K562 (cell line): Measurements from ENCODE around the gene FIG4. TPM values are rescaled to one million over a fixed set of nuclear protein-coding genes. Genes with fewer than 3 reads are reported as not detected.

Experiments used
- ATAC-seq: fragments of 200-7000 bp; cut with Tn5 transposase; 3 replicates; pipeline ENCODE4 v1.9.1; 2020; ENCODE audit warnings: moderate library complexity
- BruUV-seq: library from RNA; stranded (reverse); fragments of 400-500 nt; replicated peaks from 2 replicates; lab custom pipeline; 2021; lab: Mats Ljungman, UMichigan
- CTCF ChIA-PET: fragments of 300-600 bp; formaldehyde crosslinking; extraction: SDS; loops from one replicate; lab custom pipeline; 2021; ENCODE audit warnings: low intra/inter-chr PET ratio; lab: Yijun Ruan, JAX
- POLR2A ChIA-PET: fragments of 300-600, 350-650 bp; sonication (Branson Sonifier 250); formaldehyde crosslinking; extraction: SDS; loops from one replicate; lab custom pipeline; 2021; ENCODE audit warnings: antibody characterized with exemption, inconsistent platforms; lab: Yijun Ruan, JAX
- DNase-seq, 4 experiments: peaks; one replicate each; pipeline versions ENCODE4 v3.0.0 to v3.0.0-alpha.2; 2011 to 2018; ENCODE audit warnings: low spot score in 3 of 4, mixed read lengths in 3 of 4; ENCODE audit errors: extremely low read depth in 1 of 4
- FAIRE-seq: peaks from 2 replicates; lab custom pipeline; 2011; peaks lifted over from hg19 to GRCh38; lab: Jason Lieb, UNC
- H2AFZ ChIP-seq: 2 replicates; pipeline ENCODE4 v1.6.0; 2011; ENCODE audit warnings: low read depth, low read length, control low read depth, inconsistent platforms
- H3K27ac ChIP-seq: fragments of 200-600 bp; 3 replicates; pipeline ENCODE4 v1.8.0; 2011; ENCODE audit warnings: low read depth, mild to moderate bottlenecking, control low read depth, inconsistent platforms, low read length, moderate library complexity, mixed read lengths; ENCODE audit errors: extremely low read depth
- H3K27me3 ChIP-seq, 2 experiments: fragments of 300-600 bp in 1 of 2; 2 replicates in 1 of 2; 3 replicates in 1 of 2; pipeline versions ENCODE4 v1.6.0 to v1.8.0; 2011; ENCODE audit warnings: inconsistent platforms in 2 of 2, low read length in 2 of 2, mild to moderate bottlenecking in 1 of 2, mixed read lengths in 1 of 2, moderate library complexity in 1 of 2; ENCODE audit not compliant: control insufficient read depth in 2 of 2, insufficient read depth in 2 of 2
- H3K36me3 ChIP-seq: fragments of 300-600 bp; 3 replicates; pipeline ENCODE4 v1.8.0; 2011; ENCODE audit warnings: mild to moderate bottlenecking, low read length, inconsistent platforms; ENCODE audit not compliant: control insufficient read depth, insufficient read depth
- H3K4me1 ChIP-seq, 2 experiments: fragments of 200-600 bp in 1 of 2; replicated peaks in 1 of 2; 2 replicates in 1 of 2; 3 replicates in 1 of 2; pipeline versions ENCODE4 v1.5.1 to v1.8.0; 2011; ENCODE audit warnings: inconsistent platforms in 2 of 2, low read length in 2 of 2, mild to moderate bottlenecking in 1 of 2, mixed read lengths in 1 of 2, moderate library complexity in 1 of 2; ENCODE audit not compliant: control insufficient read depth in 2 of 2, insufficient read depth in 2 of 2
- H3K4me2 ChIP-seq: 2 replicates; pipeline ENCODE4 v1.6.1; 2011; ENCODE audit warnings: low read length, control low read depth, inconsistent platforms, mixed read lengths; ENCODE audit not compliant: insufficient read depth
- H3K4me3 ChIP-seq: fragments of 200-600 bp; sonication (generic), shearing (Covaris generic); 2 replicates; pipeline ENCODE4 v1.5.1; 2016; ENCODE audit warnings: control low read depth, inconsistent platforms
- H3K79me2 ChIP-seq: fragments of 200-600 bp; 3 replicates; pipeline ENCODE4 v1.8.0; 2011; ENCODE audit warnings: low read length, inconsistent platforms; ENCODE audit not compliant: control insufficient read depth, insufficient read depth
- H3K9ac ChIP-seq, 2 experiments: 2 replicates each; pipeline versions ENCODE4 v1.6.0 to v1.6.1; 2011; ENCODE audit warnings: low read depth in 2 of 2, low read length in 2 of 2, control low read depth in 1 of 2, inconsistent platforms in 1 of 2, mild to moderate bottlenecking in 1 of 2, mixed read lengths in 1 of 2; ENCODE audit not compliant: insufficient read depth in 1 of 2
- H3K9me1 ChIP-seq: one replicate; pipeline ENCODE4 v1.6.0; 2011; ENCODE audit warnings: inconsistent platforms, mild to moderate bottlenecking, low read length, moderate library complexity; ENCODE audit not compliant: control insufficient read depth, insufficient read depth
- H3K9me3 ChIP-seq: replicated peaks from 2 replicates; pipeline ENCODE4 v1.5.1; 2011; ENCODE audit warnings: low read depth, low read length, inconsistent platforms; ENCODE audit not compliant: control insufficient read depth, insufficient read depth
- H4K20me1 ChIP-seq: replicated peaks from 2 replicates; pipeline ENCODE4 v1.6.1; 2011; ENCODE audit warnings: low read length, inconsistent platforms, mixed read lengths; ENCODE audit not compliant: control insufficient read depth, insufficient read depth
- FOXM1 ChIP-seq, 2 experiments: fragments of 450-650 bp in 1 of 2; sonication (generic) in 1 of 2; formaldehyde crosslinking in 1 of 2; IDR thresholded peaks; 2 replicates each; pipeline versions ENCODE4 v1.6.1 to v1.9.0; 2017 to 2022; ENCODE audit warnings: low read depth in 2 of 2, mild to moderate bottlenecking in 2 of 2, missing genetic modification reagents in 1 of 2, moderate library complexity in 1 of 2
- GABPA ChIP-seq: fragments of 200-800 bp; sonication (Bioruptor generic); conservative IDR thresholded peaks from 2 replicates; pipeline ENCODE4 v1.6.1; 2016; ENCODE audit warnings: low read depth, missing genetic modification characterization, missing compliant biosample characterization
- GATA2 ChIP-seq: sonication (generic); formaldehyde crosslinking; IDR thresholded peaks from 2 replicates; pipeline ENCODE4 v1.4.0; 2020; ENCODE audit warnings: mild to moderate bottlenecking, missing genetic modification reagents
- MCM3 ChIP-seq: fragments of 450-650 bp; IDR thresholded peaks from 2 replicates; pipeline ENCODE4 v1.6.1; 2016
- MEF2A ChIP-seq: IDR thresholded peaks from 2 replicates; pipeline ENCODE4 v1.6.1; 2011; ENCODE audit warnings: low read depth, mild to moderate bottlenecking, low read length, moderate library complexity; ENCODE audit not compliant: control insufficient read depth
- WHSC1 ChIP-seq: IDR thresholded peaks from one replicate; pipeline ENCODE4 v1.6.1; 2012; ENCODE audit warnings: low read length, control low read depth, inconsistent platforms
- ZBTB34 ChIP-seq: fragments of 250-450 bp; sonication (Bioruptor Pico); IDR thresholded peaks from 2 replicates; pipeline ENCODE4 v1.8.0; 2021; ENCODE audit warnings: mild to moderate bottlenecking, moderate library complexity
- ZNF140 ChIP-seq: fragments of 250-450 bp; sonication (Bioruptor Pico); IDR thresholded peaks from 2 replicates; pipeline ENCODE4 v1.8.0; 2021; ENCODE audit warnings: moderate library complexity, mild to moderate bottlenecking, inconsistent platforms
- ZNF696 ChIP-seq: fragments of 250-450 bp; sonication (Bioruptor Pico); conservative IDR thresholded peaks from 2 replicates; pipeline ENCODE4 v1.4.0; 2020; ENCODE audit warnings: mild to moderate bottlenecking, moderate library complexity
- ZNF780A ChIP-seq: fragments of 250-450 bp; sonication (Bioruptor Pico); IDR thresholded peaks from 2 replicates; pipeline ENCODE4 v1.5.0; 2021; ENCODE audit warnings: mild to moderate bottlenecking
- WGBS: fragments of 100-300 bp; shearing (Covaris generic); methylation state at CpG from one replicate; pipeline ENCODE4 v1.1.6; 2016; ENCODE audit warnings: low coverage, mixed read lengths; ENCODE audit not compliant: insufficient coverage; ENCODE audit errors: missing lambda C conversion rate; 5-methylcytosine and 5-hydroxymethylcytosine counted together
- in situ Hi-C: fragments of 300-500 bp; cut with MboI; formaldehyde crosslinking; loops from 4 replicates; pipeline ENCODE4 v1.15.0; 2018; ENCODE audit warnings: inconsistent platforms, mixed read lengths
- intact Hi-C: fragments of 100-400 bp; cut with micrococcal nuclease; formaldehyde crosslinking; loops from 2 replicates; pipeline ENCODE4 v1.14.2; 2022
- polyA plus RNA-seq, 8 experiments: library from polyadenylated mRNA; depleted of rRNA in 4 of 8; stranded (reverse) in 5 of 8; unstranded in 3 of 8; fragments of >200 nt; fragmentation: Nextera tagmentation in 2 of 8; fragmentation: Illumina TruSeq in 1 of 8; extraction: Ambion mirVana in 2 of 8; extraction: Trizol in 1 of 8; gene quantifications; 2 replicates each; pipeline versions ENCODE4 v1.2.1 to v1.2.3, GENCODE V29; 2011 to 2014; ENCODE audit warnings: inconsistent platforms in 1 of 8, missing spikeins in 1 of 8
- total RNA-seq, 7 experiments: library from RNA; depleted of rRNA in 6 of 7; stranded (reverse); fragments of >200 nt in 6 of 7; fragmentation: Illumina TruSeq in 2 of 7; extraction: Trizol in 2 of 7; gene quantifications; 2 replicates each; pipeline versions ENCODE4 v1.2.1 to v1.2.3, GENCODE V29; 2011 to 2021; ENCODE audit warnings: low replicate concordance in 1 of 7

FIG4 gene
- total and polyA plus RNA-seq, 9 of the 15 experiments (the other 6 are each of a cell fraction or from before 2014, with no cell fraction given): 1.5 to 6.8 (median 4.3) TPM

- WGBS: 12% methylated on average over 4 of the region's 4 CpGs
- Histone ChIP-seq H3K4me3 (no peak overlapping the region), H3K4me2 (no peak overlapping the region), H2AFZ (no peak overlapping the region), H4K20me1 (no peaks in the 10 kb centered on the region), H3K9ac (no peak overlapping the region), H3K9me3 (no peaks in the 10 kb centered on the region), H3K9me1 (no peaks in the 10 kb centered on the region), H3K27ac (no peak overlapping the region), H3K79me2 (no peaks in the 10 kb centered on the region), H3K4me1 (no peaks in the 10 kb centered on the region), H3K36me3 (no peaks in the 10 kb centered on the region), H3K27me3 (peaks cover 0 to 13% of the 10 kb centered on the region in 2 experiments; a peak in 2 of 5 replicates)
- intact Hi-C loops: no loop called here
- BruUV-seq: no TSS peak
- ATAC-seq (no peak), DNase-seq (no peak), FAIRE-seq (no peak)
- TF ChIP-seq ZNF696 (CRISPR knock-in tag) (no peak), ZNF140 (CRISPR knock-in tag) (no peak), FOXM1 (IDR thresholded peaks at IDR 0.05; ENCODE audit: low read depth) (no peak), FOXM1 (CRISPR knock-in tag; IDR thresholded peaks at IDR 0.05; ENCODE audit: low read depth) (no peak), MCM3 (no peak), GABPA (tag) (no peak), ZBTB34 (CRISPR knock-in tag) (no peak), WHSC1 (no peak), MEF2A (no peak), GATA2 (CRISPR knock-in tag) (no peak), ZNF780A (no peak)
- POLR2A ChIA-PET: interaction anchor here (1.0 kb wide), 1 partner anchor 10 kb away, joined by 4 read pairs; no protein-coding TSS in a partner anchor
- CTCF ChIA-PET: no interaction called here
- in situ Hi-C loops: no loop called here
Observed at GRCh38 chr6:109795994-109796555, 105.0 kb downstream of the FIG4 start.
